Stimulated activated naive CD8-positive, alpha-beta T cell treated with anti-CD3 and anti-CD28 coated beads, Interleukin-15, Interleukin-2, amounts not matched to agents 100 ng/mL and 50 ng/mL, for 24 hours (primary cell): ENCODE measurements around the gene RINT1.
"Not testable (repeated sequence)": the region's sequence is repeated elsewhere in the genome, so short reads cannot be mapped to it uniquely, and the experiment has no call there.

Source experiments
- H3K27ac Mint-ChIP-seq: one replicate; pipeline ENCODE4 v1.8.0; 2021; ENCODE audit warnings: mild to moderate bottlenecking, mixed read lengths
- H3K27me3 Mint-ChIP-seq: one replicate; pipeline ENCODE4 v1.8.0; 2021; ENCODE audit warnings: mixed read lengths
- H3K36me3 Mint-ChIP-seq: one replicate; pipeline ENCODE4 v1.8.0; 2021; ENCODE audit warnings: low read depth, mixed read lengths
- H3K4me1 Mint-ChIP-seq: one replicate; pipeline ENCODE4 v1.8.0; 2021; ENCODE audit warnings: low read depth, mixed read lengths
- H3K4me3 Mint-ChIP-seq: one replicate; pipeline ENCODE4 v1.8.0; 2021; ENCODE audit warnings: mild to moderate bottlenecking, mixed read lengths
- H3K9me3 Mint-ChIP-seq: one replicate; pipeline ENCODE4 v1.8.0; 2021; ENCODE audit warnings: mixed read lengths

The RINT1 gene

DNA sequence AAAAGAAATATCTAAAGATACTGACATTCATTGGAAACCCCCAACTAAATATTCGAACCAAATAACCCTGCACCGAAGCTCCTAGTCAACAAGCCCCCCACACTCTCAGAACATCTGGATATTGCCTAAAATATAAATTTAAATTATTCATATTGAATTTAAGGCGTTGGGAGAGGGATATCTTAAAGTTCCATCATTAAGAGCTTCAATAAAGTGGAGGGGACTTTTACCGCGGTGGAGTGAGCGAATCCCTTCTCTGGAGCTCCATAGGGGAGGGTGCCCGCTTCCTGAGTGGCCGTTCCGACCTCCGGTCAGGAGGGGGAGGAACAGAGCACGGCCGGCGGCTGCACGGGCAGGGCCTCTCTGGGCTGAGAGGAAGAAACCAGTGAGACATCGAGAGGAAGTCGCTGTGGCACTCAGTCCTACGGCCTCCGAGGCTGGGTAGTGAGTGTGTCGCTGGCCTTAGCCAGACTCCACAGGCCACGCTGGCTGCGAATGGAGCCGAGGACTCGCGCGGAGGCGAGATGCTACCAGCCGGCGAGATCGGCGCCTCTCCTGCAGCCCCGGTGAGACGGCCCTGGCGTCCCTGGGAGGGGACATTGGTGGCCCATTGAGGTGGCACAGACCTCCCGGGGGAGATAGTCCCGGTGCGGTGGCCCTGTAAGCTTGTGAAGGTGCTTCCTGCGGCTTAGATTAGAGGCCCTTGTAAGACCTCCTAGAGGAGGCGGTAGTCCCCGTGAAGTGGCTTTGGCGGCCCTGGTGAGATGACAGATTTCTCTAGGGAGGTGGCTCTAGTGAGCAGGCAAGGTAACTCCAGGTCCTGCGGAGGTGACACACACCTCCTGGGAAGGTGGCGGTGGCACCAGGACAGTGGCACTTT lies at the start of gene RINT1:
Gene RINT1 (plus strand): TSS at position 410 of the 880 bp plus-strand sequence. CDS start 115 bp downstream, at position 525.
- H3K4me3 Mint-ChIP-seq, result peak within 1 kb of the TSS; percentile 93
- H3K27ac Mint-ChIP-seq, result peak within 1 kb of the TSS; percentile 95
- peaks cover 13% of the 10 kb centered on the region for H3K36me3 Mint-ChIP-seq
- H3K27me3 Mint-ChIP-seq, result no peaks in the 10 kb centered on the region
- no peaks in the 10 kb centered on the region for H3K9me3 Mint-ChIP-seq
- peaks cover 25% of the 10 kb centered on the region for H3K4me1 Mint-ChIP-seq

DNA sequence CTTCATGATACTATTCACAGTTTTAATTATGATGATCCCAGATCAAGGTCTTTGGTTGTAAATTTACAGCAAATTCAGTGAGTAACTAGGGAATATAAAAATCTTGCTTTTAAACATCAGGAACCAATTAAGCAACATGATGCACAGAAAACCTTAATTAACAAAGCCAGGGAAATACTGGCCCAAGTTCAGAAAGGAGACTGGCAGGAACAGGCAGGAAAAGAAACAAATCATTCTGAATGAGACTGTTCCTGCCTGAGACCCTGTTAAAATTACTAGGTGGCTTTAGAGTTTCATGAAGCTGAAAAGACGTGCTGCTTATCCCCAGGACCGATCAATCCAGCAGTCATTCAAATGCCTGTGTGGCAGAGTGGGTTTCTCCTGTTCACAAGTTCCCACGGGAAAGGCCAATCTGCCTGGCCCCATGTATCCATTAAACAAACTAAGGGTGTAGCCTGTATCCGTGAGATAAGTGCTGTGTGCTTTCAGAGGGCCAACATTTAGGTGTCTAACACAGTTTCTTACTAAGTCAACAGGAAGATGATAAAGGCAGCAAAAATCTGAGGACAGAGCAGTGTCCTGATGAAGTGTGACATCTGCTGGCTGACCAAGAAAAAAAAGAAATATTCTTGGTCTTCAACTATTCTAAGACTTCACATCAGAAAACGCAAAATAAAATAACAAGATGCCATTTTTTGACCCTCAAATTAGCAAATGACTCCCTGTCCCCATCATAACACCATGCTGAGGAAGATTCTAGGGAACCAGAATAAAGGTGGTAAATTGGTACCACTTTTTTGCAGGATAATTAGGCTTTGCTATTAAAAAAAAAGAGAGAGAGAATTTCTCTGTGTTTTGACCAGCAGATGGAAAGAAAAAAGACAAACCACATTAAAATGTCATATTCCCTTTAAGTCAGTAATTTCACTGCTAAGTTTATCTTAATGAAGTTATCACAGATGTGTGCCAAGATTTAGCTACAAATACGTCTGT lies 44.1 kb upstream of the RINT1 start:
- H3K4me1 Mint-ChIP-seq, result no peaks in the 10 kb centered on the region
- no peak overlapping the region for H3K27ac Mint-ChIP-seq
- no peaks in the 10 kb centered on the region for H3K27me3 Mint-ChIP-seq
- no peak overlapping the region for H3K4me3 Mint-ChIP-seq
- H3K9me3 Mint-ChIP-seq, result no peaks in the 10 kb centered on the region
- H3K36me3 Mint-ChIP-seq, result peaks cover 55% of the 10 kb centered on the region

DNA sequence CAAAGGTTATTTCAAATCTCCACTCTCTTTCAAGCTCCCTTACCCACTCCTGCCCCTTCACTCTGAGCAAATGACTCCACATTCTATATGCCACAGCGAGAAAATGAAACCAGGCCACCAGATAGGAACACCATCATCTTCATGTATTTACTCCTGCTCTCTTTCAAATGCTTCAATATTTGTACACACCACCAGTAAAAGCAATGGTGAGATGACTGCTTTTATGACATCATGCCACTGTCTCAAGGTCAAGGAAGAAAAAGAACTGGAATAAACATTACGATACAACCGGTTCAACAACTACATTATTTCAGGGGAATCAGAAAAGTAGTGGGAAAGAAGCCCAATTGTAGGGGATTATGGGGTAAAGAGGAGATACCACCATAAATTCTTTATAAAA lies 42.6 kb upstream of the RINT1 start:
- H3K4me1 Mint-ChIP-seq, result no peaks in the 10 kb centered on the region
- peaks cover 59% of the 10 kb centered on the region for H3K36me3 Mint-ChIP-seq
- no peak overlapping the region for H3K4me3 Mint-ChIP-seq
- H3K27me3 Mint-ChIP-seq, result no peaks in the 10 kb centered on the region
- H3K9me3 Mint-ChIP-seq, result no peaks in the 10 kb centered on the region
- peak overlapping the region; percentile 8 for H3K27ac Mint-ChIP-seq

DNA sequence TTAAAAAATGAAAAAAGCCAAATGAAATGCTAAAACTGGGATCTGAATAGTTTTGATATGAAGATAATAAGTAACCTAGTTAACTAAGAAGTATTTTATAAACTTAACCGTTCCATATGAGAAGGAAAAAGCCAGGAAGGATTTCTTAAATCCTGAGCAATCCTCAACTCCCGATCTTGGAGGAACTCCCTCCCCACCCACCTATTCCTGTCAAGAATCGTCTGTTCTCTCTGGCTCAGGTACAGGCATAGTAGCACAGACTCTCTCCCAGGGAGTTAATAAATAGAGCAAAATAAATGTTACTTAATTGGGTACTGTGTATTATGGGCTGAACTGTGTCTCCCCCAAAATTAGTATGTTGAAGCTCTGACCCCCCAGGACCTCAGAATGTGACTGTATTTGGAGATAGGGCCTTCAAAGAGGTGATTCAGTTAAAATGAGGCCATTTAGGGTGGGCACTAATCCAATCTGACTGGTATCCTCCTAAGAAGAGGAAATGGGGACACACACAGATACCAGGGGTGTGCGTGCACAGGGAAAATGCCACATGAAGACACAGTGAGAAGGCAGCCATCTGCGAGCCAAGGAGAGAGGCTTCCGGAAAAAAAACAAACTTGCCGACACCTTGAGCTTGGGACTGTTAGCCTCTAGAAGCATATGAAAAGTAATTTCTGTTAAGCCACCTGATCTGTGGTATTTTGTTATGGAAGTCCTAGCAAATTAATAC lies 38.6 kb upstream of the RINT1 start:
- Mint-ChIP-seq H3K36me3 (peaks cover 39% of the 10 kb centered on the region), H3K4me1 (no peaks in the 10 kb centered on the region), H3K27me3 (no peaks in the 10 kb centered on the region), H3K4me3 (no peak overlapping the region), H3K27ac (no peak overlapping the region), H3K9me3 (no peaks in the 10 kb centered on the region)

DNA sequence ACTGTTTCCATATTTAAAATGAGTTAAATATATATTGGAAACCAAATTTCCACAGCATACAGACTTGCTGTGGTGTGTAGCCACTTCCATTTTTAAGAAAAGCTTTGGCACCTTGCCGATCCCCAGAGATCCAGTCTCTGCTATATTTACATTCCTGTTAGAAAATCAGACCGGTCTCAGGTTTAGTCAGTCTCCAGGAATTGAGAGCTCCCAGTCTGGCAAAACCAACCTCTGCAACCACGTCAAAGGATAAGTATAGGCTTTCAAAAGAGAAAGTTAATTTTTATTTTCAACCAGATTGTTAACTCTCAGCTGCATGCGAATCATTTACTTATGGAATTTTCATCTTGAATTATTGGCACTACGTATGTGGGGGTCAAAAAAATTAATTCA lies 38.1 kb upstream of the RINT1 start:
- no peaks in the 10 kb centered on the region for H3K27me3 Mint-ChIP-seq
- H3K36me3 Mint-ChIP-seq, result peaks cover 39% of the 10 kb centered on the region
- no peak overlapping the region for H3K4me3 Mint-ChIP-seq
- no peaks in the 10 kb centered on the region for H3K9me3 Mint-ChIP-seq
- H3K4me1 Mint-ChIP-seq, result no peaks in the 10 kb centered on the region
- no peak overlapping the region for H3K27ac Mint-ChIP-seq

GRCh38 chr7:105496521-105496920 lies 35.5 kb upstream of the RINT1 start:
- peaks cover 45% of the 10 kb centered on the region for H3K36me3 Mint-ChIP-seq

DNA sequence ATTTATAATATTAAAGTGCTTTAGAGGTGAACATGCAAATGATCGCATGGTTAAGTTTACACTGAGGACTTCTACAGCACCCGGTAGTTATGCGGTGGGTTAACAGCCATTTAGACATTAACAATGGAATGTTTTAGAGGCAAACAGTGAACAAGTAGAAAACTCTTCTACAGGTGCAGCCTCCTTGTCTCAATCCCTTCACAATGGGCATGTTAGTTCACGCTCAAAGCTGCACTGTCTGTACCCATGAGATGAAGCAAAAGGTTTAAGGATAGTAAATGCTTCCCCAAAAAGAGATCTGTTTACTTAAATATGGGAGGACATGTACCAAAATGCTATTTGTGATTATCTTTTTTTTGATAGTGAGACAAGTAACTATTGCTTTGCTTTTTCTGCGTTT lies 35.0 kb upstream of the RINT1 start:
- no peaks in the 10 kb centered on the region for H3K4me1 Mint-ChIP-seq
- H3K27me3 Mint-ChIP-seq, result no peaks in the 10 kb centered on the region
- H3K36me3 Mint-ChIP-seq, result peaks cover 47% of the 10 kb centered on the region
- no peak overlapping the region for H3K4me3 Mint-ChIP-seq
- no peaks in the 10 kb centered on the region for H3K9me3 Mint-ChIP-seq
- no peak overlapping the region for H3K27ac Mint-ChIP-seq

More at GRCh38 chr7:105496521-105496920, 35.5 kb upstream of the RINT1 start:
- Mint-ChIP-seq H3K4me1 (no peaks in the 10 kb centered on the region), H3K9me3 (no peaks in the 10 kb centered on the region), H3K4me3 (no peak overlapping the region), H3K27me3 (no peaks in the 10 kb centered on the region), H3K27ac (no peak overlapping the region)

DNA sequence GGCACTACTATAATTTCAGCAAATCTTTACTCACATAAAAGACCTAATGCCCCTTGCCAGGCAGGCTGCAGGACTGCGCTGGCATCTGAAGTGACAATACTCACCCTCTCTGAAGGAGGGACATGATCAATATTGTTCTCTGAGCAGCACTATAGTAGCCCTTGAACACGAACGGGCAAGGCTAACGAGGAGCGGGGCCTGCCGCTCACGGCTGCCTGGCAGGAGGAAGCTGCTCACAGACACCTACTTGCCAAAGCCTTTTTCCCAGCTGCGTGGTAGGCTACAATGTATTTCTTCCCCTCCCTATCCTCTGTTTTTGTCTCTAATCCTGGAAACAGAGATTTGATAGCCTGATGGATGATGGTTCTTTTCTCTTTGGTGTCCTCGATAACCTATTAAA lies 29.8 kb upstream of the RINT1 start:
- no peaks in the 10 kb centered on the region for H3K9me3 Mint-ChIP-seq
- H3K27ac Mint-ChIP-seq, result no peak overlapping the region

GRCh38 chr7:105512415-105512814 lies 19.6 kb upstream of the RINT1 start:
- peaks cover 39% of the 10 kb centered on the region for H3K36me3 Mint-ChIP-seq
- peak overlapping the region; percentile 71 for H3K27ac Mint-ChIP-seq
- H3K27me3 Mint-ChIP-seq, result no peaks in the 10 kb centered on the region
- H3K4me3 Mint-ChIP-seq, result peak overlapping the region; percentile 6
- H3K4me1 Mint-ChIP-seq, result peaks cover 37% of the 10 kb centered on the region
- H3K9me3 Mint-ChIP-seq, result no peaks in the 10 kb centered on the region

More for the DNA sequence above, 29.8 kb upstream of the RINT1 start:
- H3K36me3 Mint-ChIP-seq, result peaks cover 69% of the 10 kb centered on the region
- H3K4me3 Mint-ChIP-seq, result no peak overlapping the region
- H3K27me3 Mint-ChIP-seq, result no peaks in the 10 kb centered on the region
- no peaks in the 10 kb centered on the region for H3K4me1 Mint-ChIP-seq

GRCh38 chr7:105512926-105513526 lies 19.0 kb upstream of the RINT1 start:
- Mint-ChIP-seq H3K4me3 (peak overlapping the region; percentile 6), H3K9me3 (no peaks in the 10 kb centered on the region), H3K27ac (peak overlapping the region; percentile 71), H3K36me3 (peaks cover 41% of the 10 kb centered on the region), H3K4me1 (peaks cover 37% of the 10 kb centered on the region), H3K27me3 (no peaks in the 10 kb centered on the region)

- H3K27ac Mint-ChIP-seq, H3K27me3 Mint-ChIP-seq, H3K9me3 Mint-ChIP-seq, H3K4me3 Mint-ChIP-seq: not testable (repeated sequence)
- peaks cover 43% of the 10 kb centered on the region for H3K4me1 Mint-ChIP-seq
- peaks cover 43% of the 10 kb centered on the region for H3K36me3 Mint-ChIP-seq
Observed at GRCh38 chr7:105515610-105516009, 16.4 kb upstream of the RINT1 start.

DNA sequence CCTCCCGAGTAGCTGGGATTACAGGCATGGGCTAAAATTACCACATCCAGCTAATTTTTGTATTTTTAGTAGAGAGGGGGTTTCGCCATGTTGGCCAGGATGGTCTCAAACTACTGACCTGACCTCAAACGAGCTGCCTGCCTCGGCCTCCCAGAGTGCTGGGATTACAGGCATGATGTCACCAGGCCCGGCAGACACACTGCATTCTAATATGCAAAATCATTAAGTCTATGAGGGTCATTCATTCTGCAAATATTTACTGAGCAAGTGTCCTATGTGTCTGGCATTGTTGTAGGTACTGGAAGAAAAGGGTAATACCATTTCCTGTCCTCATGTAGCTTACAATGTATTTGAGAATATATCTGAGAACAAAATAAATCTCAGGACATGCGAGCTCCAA lies 12.6 kb upstream of the RINT1 start:
- H3K4me1 Mint-ChIP-seq, result peaks cover 33% of the 10 kb centered on the region
- peak overlapping the region; percentile 71 for H3K4me3 Mint-ChIP-seq
- H3K27me3 Mint-ChIP-seq, result no peaks in the 10 kb centered on the region
- H3K9me3 Mint-ChIP-seq, result no peaks in the 10 kb centered on the region
- no peak overlapping the region for H3K27ac Mint-ChIP-seq
- peaks cover 29% of the 10 kb centered on the region for H3K36me3 Mint-ChIP-seq

- H3K27me3 Mint-ChIP-seq, H3K27ac Mint-ChIP-seq, H3K9me3 Mint-ChIP-seq: not testable (repeated sequence)
- peaks cover 29% of the 10 kb centered on the region for H3K36me3 Mint-ChIP-seq
- peaks cover 23% of the 10 kb centered on the region for H3K4me1 Mint-ChIP-seq
- H3K4me3 Mint-ChIP-seq, result peak overlapping the region; percentile 97
Observed at GRCh38 chr7:105520620-105521019, 11.4 kb upstream of the RINT1 start.

GRCh38 chr7:105521027-105521716 lies 10.8 kb upstream of the RINT1 start:
- H3K36me3 Mint-ChIP-seq, result peaks cover 27% of the 10 kb centered on the region
- H3K4me1 Mint-ChIP-seq, result peaks cover 23% of the 10 kb centered on the region
- peak overlapping the region; percentile 96 for H3K27ac Mint-ChIP-seq
- H3K9me3 Mint-ChIP-seq, result no peaks in the 10 kb centered on the region
- peak overlapping the region; percentile 97 for H3K4me3 Mint-ChIP-seq
- no peaks in the 10 kb centered on the region for H3K27me3 Mint-ChIP-seq
